HG03469 (cell line): Measurements from ENCODE around the gene PYGO2.

ENCODE experiments used
- ATAC-seq: cut with Tn5 transposase; IDR thresholded peaks from one replicate; pipeline ENCODE4 v1.9.1; 2021; ENCODE audit warnings: mild to moderate bottlenecking, moderate library complexity, moderate number of reproducible peaks; ENCODE audit not compliant: unreplicated experiment

PYGO2 gene, protein sequence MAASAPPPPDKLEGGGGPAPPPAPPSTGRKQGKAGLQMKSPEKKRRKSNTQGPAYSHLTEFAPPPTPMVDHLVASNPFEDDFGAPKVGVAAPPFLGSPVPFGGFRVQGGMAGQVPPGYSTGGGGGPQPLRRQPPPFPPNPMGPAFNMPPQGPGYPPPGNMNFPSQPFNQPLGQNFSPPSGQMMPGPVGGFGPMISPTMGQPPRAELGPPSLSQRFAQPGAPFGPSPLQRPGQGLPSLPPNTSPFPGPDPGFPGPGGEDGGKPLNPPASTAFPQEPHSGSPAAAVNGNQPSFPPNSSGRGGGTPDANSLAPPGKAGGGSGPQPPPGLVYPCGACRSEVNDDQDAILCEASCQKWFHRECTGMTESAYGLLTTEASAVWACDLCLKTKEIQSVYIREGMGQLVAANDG

GRCh38 chr1:154961207-154962155 is at the start of gene PYGO2:
Gene PYGO2, minus strand, starts transcription at chr1:154961782. Its CDS starts 206 bp downstream, at chr1:154961576.
- peak; percentile 46 for ATAC-seq

GRCh38 chr1:155011004-155011416 is 49.4 kb upstream of the PYGO2 start:
- no peak for ATAC-seq

DNA sequence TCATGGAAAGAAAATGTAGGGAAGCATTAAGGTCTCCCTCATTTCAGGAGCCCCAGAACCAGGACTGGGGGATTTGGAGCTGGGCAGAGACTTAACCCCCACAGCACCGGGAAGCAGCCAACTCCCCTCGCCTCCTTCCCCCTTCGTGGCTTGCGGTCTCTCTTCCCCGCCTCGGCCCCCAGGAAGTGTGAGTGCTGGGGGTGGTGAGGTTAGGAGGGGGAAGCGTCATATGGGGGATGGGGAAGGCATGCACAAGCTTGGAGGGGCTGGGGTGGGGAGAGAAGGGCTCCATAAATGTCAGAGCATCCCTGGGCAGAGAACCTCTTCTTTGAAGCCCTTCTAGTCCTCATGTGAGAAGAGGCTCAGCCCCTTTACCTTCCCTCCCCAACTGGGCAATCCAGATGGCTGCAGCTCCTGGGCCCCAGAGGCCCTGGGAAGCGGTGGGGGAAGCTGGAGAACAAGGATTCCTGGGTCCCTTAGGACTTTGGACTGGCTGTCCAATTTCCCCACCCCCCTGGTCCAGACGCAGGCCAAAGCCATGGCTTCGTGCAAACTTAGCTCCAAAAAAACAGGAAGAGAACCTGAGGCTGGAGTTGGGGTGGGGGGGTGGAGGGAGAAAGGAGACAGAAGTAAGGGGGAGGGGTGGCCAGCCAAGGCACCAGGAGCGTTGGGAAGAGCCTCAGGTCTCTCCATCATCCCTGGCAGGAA is 48.8 kb upstream of the PYGO2 start:
- ATAC-seq: no peak

DNA sequence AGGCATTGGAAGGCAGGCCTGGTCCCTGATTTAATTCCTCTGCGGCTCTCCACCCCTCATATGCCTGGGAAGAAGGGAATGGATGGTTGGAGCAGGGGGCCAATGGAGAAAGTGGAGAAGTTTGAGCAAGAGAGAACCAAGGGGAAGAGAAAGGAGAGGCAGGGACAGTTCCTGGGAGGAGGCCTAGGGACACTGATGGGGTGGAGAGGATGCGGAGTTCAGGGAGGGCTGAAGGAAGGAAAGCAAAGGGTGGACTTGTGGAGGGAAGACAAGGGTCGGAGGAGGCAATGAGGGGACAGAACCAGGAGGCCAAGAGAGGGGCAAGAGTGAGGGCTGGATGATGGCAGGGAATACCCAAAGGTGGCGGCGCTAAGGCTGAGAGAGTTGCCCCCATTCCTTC is 48.2 kb upstream of the PYGO2 start:
- no peak for ATAC-seq

- ATAC-seq: no peak
These were observed 47.7 kb upstream of the PYGO2 start for GRCh38 chr1:155009221-155009711.

DNA sequence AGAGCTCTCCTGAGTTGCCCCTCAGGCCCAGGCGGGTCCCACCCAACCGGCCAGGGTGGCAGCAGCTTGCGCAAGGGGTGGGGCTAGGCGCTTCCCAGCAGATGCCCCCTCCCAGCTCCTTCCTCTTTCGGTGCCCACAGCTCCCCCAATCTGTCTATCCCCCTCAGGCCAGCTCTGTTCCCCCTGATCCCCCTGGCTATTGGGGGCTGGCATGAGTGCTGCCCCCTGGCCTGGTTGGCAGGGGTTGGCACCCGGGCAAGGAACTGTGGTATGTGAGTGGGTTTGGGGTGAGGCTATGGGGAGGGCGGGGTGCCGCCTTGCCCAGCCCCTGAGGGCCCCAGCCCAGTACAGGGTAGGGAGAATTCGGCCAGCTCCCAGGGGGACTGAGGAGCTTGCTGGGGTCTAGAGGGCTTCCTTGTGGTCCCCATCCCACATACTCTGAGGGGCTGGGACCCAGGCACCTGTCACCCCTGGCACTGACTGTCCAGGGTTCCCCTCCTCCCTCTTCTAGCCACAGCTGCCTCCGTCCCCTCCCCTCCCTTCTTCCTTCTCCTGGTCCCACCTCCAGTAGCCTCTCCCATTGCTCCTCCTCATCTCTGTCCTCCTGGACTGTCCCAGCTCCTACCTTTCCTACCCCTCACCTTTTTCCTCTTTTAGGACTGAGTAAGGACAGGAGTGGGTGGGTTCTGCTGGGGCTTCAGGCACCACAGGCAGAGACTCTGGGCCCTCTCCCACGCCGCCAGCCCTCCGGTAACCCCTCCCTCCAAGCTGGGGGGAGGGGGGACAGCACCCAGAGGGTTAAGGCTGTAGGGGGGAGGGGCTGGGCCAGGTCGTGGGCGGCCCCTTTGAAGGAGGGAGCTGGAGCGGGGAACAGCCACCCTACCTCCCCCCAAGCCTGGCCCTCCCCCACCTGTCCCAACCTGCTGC is 46.7 kb upstream of the PYGO2 start:
- no peak for ATAC-seq

GRCh38 chr1:155007251-155007828 is 45.8 kb upstream of the PYGO2 start:
- no peak for ATAC-seq

DNA sequence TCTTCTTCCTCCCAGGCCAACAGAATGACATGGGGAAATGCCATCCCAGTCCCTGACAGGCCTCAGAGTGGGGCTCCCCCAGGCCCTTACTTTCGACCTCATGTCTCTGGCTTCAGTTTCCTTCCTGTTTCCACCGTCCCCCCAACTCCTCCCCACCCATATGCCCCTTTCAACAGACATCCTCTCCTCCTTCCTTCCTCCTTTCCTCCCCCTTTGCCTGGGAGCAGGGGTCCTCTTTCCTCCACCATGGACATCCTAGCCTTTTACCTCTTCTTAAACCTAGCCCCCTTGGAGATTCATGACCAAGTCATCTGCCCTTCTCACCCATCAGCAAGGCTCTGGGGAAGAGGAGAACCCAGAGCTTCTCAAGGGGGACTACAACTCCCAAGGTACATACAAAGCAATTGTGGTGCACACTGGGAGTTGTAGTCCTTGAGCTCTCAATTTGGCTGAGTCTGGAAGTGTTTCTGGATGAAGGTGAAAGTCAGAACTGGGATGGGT is 45.1 kb upstream of the PYGO2 start:
- ATAC-seq: no peak

DNA sequence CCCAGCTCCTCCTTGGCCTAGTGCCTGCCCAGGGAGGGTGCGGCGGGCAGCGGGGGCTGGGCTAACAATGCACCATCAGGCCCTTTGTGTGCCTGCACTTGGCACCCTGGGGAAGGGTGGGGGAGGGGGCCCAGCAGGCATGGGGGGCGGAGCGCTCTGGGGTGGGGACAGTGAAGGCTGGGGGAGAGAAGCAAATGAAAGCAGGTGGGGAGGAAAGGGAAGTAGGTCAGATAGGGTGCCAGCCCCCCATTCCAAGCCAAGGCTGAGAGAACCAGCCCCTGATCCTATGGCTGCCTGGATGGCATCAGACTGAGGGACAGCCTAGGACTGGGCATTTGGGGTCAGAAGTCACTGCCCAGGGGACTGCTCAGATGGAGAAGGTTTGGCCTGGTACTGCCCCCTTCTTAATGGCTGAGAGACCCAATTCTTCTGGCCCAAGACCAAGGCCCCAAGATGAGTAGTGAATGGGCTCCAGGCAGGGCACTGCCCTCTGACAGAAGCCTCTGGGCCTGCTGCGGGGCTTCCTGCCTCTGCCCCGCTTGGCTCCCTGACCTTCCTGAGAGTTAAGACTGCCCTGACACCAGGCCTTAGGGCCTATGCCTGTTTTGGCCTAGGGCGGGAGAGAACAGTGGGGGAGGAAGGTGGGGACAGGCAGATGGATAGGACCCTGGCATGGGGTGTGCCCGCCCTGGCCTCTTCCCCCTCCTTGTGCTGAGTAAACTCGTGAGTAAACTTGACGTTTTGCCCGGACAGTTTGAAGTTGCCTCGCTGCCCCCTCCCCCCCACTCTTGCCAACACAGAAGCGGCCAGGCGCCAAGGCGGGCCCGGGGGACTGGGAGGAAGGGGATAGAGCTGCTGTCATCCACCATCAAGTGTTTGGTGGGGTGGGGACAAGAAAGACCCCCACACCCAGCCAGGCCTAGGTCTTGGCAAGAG is 43.8 kb upstream of the PYGO2 start:
- ATAC-seq: no peak

DNA sequence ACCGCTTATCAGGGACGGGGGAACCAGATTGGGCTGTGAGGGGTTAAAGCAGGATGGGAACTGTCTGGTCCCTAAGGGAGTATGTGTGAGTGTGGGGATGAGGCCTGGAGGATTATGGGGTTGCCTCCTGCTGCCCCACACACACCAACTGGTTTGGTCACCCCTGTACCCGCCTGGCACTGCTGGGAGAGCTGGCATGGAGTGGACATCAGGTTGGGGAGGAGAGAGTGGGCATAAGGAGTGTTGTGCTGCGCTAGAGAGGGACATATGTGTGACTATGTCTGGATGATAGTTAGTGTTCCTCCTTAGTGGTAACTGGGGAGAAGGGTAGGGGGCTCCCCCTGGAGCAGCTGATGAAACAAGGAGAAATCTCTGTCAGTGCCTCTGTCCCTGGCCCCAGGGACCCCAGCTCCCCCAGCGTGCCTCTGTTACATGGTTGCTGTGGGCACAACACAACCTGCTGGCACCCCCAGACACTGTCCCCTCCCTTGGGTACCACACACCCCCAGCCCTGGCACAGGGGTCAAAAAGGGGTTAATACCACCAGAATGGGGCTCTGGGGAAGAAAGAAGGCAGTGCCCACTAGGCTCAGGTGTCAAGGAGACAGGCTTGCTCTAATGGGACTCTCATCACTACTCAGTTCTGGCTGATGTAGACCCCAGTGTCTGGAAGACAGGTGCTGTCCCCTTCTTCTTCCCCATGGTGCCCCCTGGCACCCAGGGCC is 42.9 kb upstream of the PYGO2 start:
- ATAC-seq: no peak

GRCh38 chr1:155003766-155004351 is 42.3 kb upstream of the PYGO2 start:
- no peak for ATAC-seq

DNA sequence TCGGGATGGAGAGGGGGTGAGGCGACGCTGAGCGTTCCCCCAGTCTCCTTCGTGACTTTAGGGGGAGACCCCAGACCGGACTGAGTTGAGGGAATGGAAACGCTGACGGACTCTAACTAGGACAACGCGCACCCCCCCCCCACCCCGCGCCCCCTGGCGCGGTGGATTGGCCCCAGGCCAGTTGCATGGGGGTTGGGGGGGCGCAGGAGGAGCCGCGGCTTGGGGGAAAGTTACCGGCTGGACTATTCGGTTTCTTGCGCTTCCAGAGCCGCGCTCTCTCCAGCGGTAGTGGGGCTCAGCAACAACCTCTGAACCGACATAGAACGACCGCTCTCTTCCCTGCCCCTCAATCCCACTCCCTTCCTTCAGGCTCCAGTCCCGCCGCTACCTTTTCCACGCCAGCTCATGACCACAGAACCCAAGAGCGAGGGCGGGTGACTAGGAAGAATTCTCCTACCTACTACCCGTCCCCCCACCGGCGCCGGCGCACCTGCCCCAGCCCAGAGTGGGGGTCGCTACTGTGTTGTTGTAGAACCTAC is 41.7 kb upstream of the PYGO2 start:
- ATAC-seq: no peak

GRCh38 chr1:155002464-155003226 is 41.1 kb upstream of the PYGO2 start, which contains the start of gene ZBTB7B:
Gene ZBTB7B, plus strand, starts transcription at chr1:155002802. Its CDS starts 11,859 bp downstream, at chr1:155014661.
- no peak for ATAC-seq

DNA sequence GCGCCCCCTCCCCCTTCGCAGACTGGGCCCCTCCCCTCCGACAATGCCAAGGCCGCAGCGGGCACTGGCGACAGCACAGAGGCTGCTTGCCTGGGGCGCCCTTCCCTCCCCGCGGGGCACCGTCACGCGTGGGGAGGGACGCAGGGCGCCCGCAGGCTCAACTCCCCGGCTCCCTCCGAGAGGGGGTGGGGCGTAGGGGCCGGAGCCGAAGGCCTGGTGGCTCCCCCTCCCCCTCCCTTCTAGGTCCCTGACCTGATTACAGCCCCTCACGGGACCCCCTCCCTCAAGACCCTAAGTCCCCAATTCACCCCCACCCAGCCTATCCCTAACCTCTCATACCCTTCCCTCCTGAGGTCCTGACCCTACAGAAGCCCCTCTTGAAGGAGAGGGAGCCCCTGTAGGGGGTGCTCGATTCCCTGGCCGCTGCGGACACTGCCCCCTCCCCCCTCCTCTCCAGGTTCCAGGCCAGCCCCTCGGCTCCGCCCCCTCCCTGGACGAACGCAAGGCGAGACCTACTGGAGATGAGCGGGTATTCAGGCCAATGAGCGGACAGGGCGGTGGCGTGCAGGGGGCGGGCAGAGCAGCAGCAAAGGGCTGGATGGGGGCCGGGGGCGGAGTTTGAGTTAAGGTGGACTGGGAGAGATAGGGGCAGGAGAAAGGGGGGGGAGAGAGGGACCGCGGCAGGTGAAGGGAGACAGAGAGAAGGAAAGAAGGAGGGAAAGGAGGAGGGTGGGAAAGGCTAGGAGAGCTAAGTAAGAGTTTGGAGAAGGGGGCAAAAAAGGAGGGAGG is 40.3 kb upstream of the PYGO2 start:
- no peak for ATAC-seq

DNA sequence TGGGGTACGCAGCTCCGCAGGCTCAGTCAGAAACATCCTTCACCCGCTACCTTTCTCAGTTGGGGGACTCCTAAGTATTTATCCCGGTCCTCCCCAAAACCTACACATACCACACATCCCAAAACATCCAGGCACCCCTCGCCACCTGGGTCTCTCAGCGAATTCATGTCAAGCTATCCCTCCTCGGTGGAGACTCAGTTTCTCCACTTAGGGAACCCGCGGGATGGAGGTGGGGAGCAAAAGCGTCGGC is 39.8 kb upstream of the PYGO2 start:
- ATAC-seq: no peak
